ENCODE measurements around the gene CBX6.
A peak's percentile ranks its signal among the peaks of the same experiment; 100 is the strongest.
"Not testable (repeated sequence)": the region's sequence is repeated elsewhere in the genome, so short reads cannot be mapped to it uniquely, and the experiment has no call there.

Gene CBX6

GRCh38 chr22:38872172-38872830 lies at the start of gene CBX6:
Gene CBX6, minus strand, starts transcription at chr22:38872216. Its CDS starts 26 bp downstream, at chr22:38872190.
- DNase-seq, result peak; percentile 95

- no peak for DNase-seq
Observed at GRCh38 chr22:38921806-38922205, 49.8 kb upstream of the CBX6 start.

- DNase-seq, result no peak
Observed at GRCh38 chr22:38921120-38921519, 49.1 kb upstream of the CBX6 start.

GRCh38 chr22:38919631-38920190 lies 47.7 kb upstream of the CBX6 start:
- no peak for DNase-seq

- no peak for DNase-seq
Observed at GRCh38 chr22:38911434-38911833, 39.4 kb upstream of the CBX6 start.

GRCh38 chr22:38907767-38908166 lies 35.8 kb upstream of the CBX6 start:
- DNase-seq, result no peak

- DNase-seq, result no peak
Observed at GRCh38 chr22:38906052-38906451, 34.0 kb upstream of the CBX6 start.

- DNase-seq, result not testable (repeated sequence)
Observed at GRCh38 chr22:38904052-38904617, 32.1 kb upstream of the CBX6 start.

- no peak for DNase-seq
Observed at GRCh38 chr22:38901111-38901641, 29.2 kb upstream of the CBX6 start.

- DNase-seq, result no peak
Observed at GRCh38 chr22:38900677-38901076, 28.7 kb upstream of the CBX6 start.

- no peak for DNase-seq
Observed at GRCh38 chr22:38891256-38891655, 19.2 kb upstream of the CBX6 start.

GRCh38 chr22:38890377-38890776 lies 18.4 kb upstream of the CBX6 start:
- DNase-seq, result no peak

GRCh38 chr22:38886333-38886732 lies 14.3 kb upstream of the CBX6 start:
- no peak for DNase-seq

- no peak for DNase-seq
Observed at GRCh38 chr22:38882972-38883622, 11.1 kb upstream of the CBX6 start.

- no peak for DNase-seq
Observed at GRCh38 chr22:38881997-38882879, 10.2 kb upstream of the CBX6 start.

GRCh38 chr22:38881464-38881871 lies 9.5 kb upstream of the CBX6 start:
- no peak for DNase-seq

- DNase-seq, result no peak
Observed at GRCh38 chr22:38879961-38880360, 7.9 kb upstream of the CBX6 start.

GRCh38 chr22:38879108-38879729 lies 7.2 kb upstream of the CBX6 start:
- no peak for DNase-seq

- DNase-seq, result no peak
Observed at GRCh38 chr22:38878001-38878400, 6.0 kb upstream of the CBX6 start.

- DNase-seq, result no peak
Observed at GRCh38 chr22:38874529-38875222, 2.7 kb upstream of the CBX6 start.
